ENCODE measurements around the gene WARS2. TPM values are rescaled to one million over a fixed set of nuclear protein-coding genes. Genes with fewer than 3 reads are reported as not detected.

Gene WARS2
- total RNA-seq, 1 donor from 2014 or later, result 20.6 TPM

GRCh38 chr1:119071321-119071720, 69.1 kb downstream of the WARS2 start:
- Mint-ChIP-seq H3K9me3 (peaks cover 8% of the 10 kb centered on the region), H3K27me3 (ENCODE audit: insufficient read depth) (no peaks in the 10 kb centered on the region), H3K27ac (no peak overlapping the region), H3K4me3 (no peak overlapping the region), H3K36me3 (ENCODE audit: low read depth) (peaks cover 5% of the 10 kb centered on the region), H3K4me1 (ENCODE audit: low read depth) (no peaks in the 10 kb centered on the region)
- intact Hi-C loops (cut with micrococcal nuclease), result no loop called here
- DNase-seq (ENCODE audit: low spot score), result no peak

- H3K27me3 Mint-ChIP-seq (ENCODE audit: insufficient read depth), result no peaks in the 10 kb centered on the region
- intact Hi-C loops (cut with micrococcal nuclease), result no loop called here
- peaks cover 4% of the 10 kb centered on the region for H3K36me3 Mint-ChIP-seq (ENCODE audit: low read depth)
- H3K4me3 Mint-ChIP-seq, result no peak overlapping the region
- peaks cover 5% of the 10 kb centered on the region for H3K9me3 Mint-ChIP-seq
- H3K4me1 Mint-ChIP-seq (ENCODE audit: low read depth), result no peaks in the 10 kb centered on the region
- no peak for DNase-seq (ENCODE audit: low spot score)
- H3K27ac Mint-ChIP-seq, result no peak overlapping the region
Measured at GRCh38 chr1:119069682-119070081, 70.8 kb downstream of the WARS2 start.

GRCh38 chr1:119068427-119068826, 72.0 kb downstream of the WARS2 start:
- no peak for DNase-seq (ENCODE audit: low spot score)
- Mint-ChIP-seq H3K27me3 (ENCODE audit: insufficient read depth) (no peaks in the 10 kb centered on the region), H3K27ac (no peak overlapping the region), H3K9me3 (peaks cover 5% of the 10 kb centered on the region), H3K4me1 (ENCODE audit: low read depth) (no peaks in the 10 kb centered on the region), H3K4me3 (no peak overlapping the region), H3K36me3 (ENCODE audit: low read depth) (peaks cover 3% of the 10 kb centered on the region)
- intact Hi-C loops (cut with micrococcal nuclease), result no loop called here

GRCh38 chr1:119061700-119062099, 78.8 kb downstream of the WARS2 start:
- Mint-ChIP-seq H3K4me1 (ENCODE audit: low read depth) (no peaks in the 10 kb centered on the region), H3K36me3 (ENCODE audit: low read depth) (no peaks in the 10 kb centered on the region), H3K27me3 (ENCODE audit: insufficient read depth) (no peaks in the 10 kb centered on the region), H3K4me3 (no peak overlapping the region), H3K9me3 (no peaks in the 10 kb centered on the region), H3K27ac (no peak overlapping the region)
- DNase-seq (ENCODE audit: low spot score), result no peak
- intact Hi-C loops (cut with micrococcal nuclease), result no loop called here

- Mint-ChIP-seq H3K27me3 (ENCODE audit: insufficient read depth) (no peaks in the 10 kb centered on the region), H3K36me3 (ENCODE audit: low read depth) (no peaks in the 10 kb centered on the region), H3K4me3 (no peak overlapping the region), H3K27ac (no peak overlapping the region), H3K9me3 (no peaks in the 10 kb centered on the region), H3K4me1 (ENCODE audit: low read depth) (no peaks in the 10 kb centered on the region)
- intact Hi-C loops (cut with micrococcal nuclease), result no loop called here
- DNase-seq (ENCODE audit: low spot score), result no peak
Measured at GRCh38 chr1:119055568-119055967, 84.9 kb downstream of the WARS2 start.

GRCh38 chr1:119053917-119054316, 86.5 kb downstream of the WARS2 start:
- Mint-ChIP-seq H3K27me3 (ENCODE audit: insufficient read depth) (no peaks in the 10 kb centered on the region), H3K27ac (no peak overlapping the region), H3K9me3 (no peaks in the 10 kb centered on the region), H3K4me3 (no peak overlapping the region), H3K4me1 (ENCODE audit: low read depth) (no peaks in the 10 kb centered on the region), H3K36me3 (ENCODE audit: low read depth) (no peaks in the 10 kb centered on the region)
- no peak for DNase-seq (ENCODE audit: low spot score)
- intact Hi-C loops (cut with micrococcal nuclease), result no loop called here

- intact Hi-C loops (cut with micrococcal nuclease), result no loop called here
- H3K36me3 Mint-ChIP-seq (ENCODE audit: low read depth), result no peaks in the 10 kb centered on the region
- no peaks in the 10 kb centered on the region for H3K4me1 Mint-ChIP-seq (ENCODE audit: low read depth)
- H3K27me3 Mint-ChIP-seq (ENCODE audit: insufficient read depth), result no peaks in the 10 kb centered on the region
- no peak overlapping the region for H3K27ac Mint-ChIP-seq
- no peaks in the 10 kb centered on the region for H3K9me3 Mint-ChIP-seq
- no peak overlapping the region for H3K4me3 Mint-ChIP-seq
- no peak for DNase-seq (ENCODE audit: low spot score)
Measured at GRCh38 chr1:119052267-119052666, 88.2 kb downstream of the WARS2 start.

GRCh38 chr1:119048624-119049404, 91.6 kb downstream of the WARS2 start:
- Mint-ChIP-seq H3K4me3 (no peak overlapping the region), H3K27ac (no peak overlapping the region), H3K36me3 (ENCODE audit: low read depth) (no peaks in the 10 kb centered on the region), H3K9me3 (no peaks in the 10 kb centered on the region), H3K4me1 (ENCODE audit: low read depth) (no peaks in the 10 kb centered on the region), H3K27me3 (ENCODE audit: insufficient read depth) (no peaks in the 10 kb centered on the region)
- intact Hi-C loops (cut with micrococcal nuclease), result no loop called here
- DNase-seq (ENCODE audit: low spot score), result no peak

- Mint-ChIP-seq H3K9me3 (no peaks in the 10 kb centered on the region), H3K27me3 (ENCODE audit: insufficient read depth) (no peaks in the 10 kb centered on the region), H3K4me3 (no peak overlapping the region), H3K36me3 (ENCODE audit: low read depth) (peaks cover 2% of the 10 kb centered on the region), H3K27ac (no peak overlapping the region), H3K4me1 (ENCODE audit: low read depth) (no peaks in the 10 kb centered on the region)
- no peak for DNase-seq (ENCODE audit: low spot score)
- intact Hi-C loops (cut with micrococcal nuclease), result no loop called here
Measured at GRCh38 chr1:119046785-119047438, 93.5 kb downstream of the WARS2 start.

- H3K27me3 Mint-ChIP-seq (ENCODE audit: insufficient read depth), result no peaks in the 10 kb centered on the region
- H3K4me1 Mint-ChIP-seq (ENCODE audit: low read depth), result no peaks in the 10 kb centered on the region
- H3K4me3 Mint-ChIP-seq, result no peak overlapping the region
- intact Hi-C loops (cut with micrococcal nuclease), result no loop called here
- H3K27ac Mint-ChIP-seq, result no peak overlapping the region
- H3K36me3 Mint-ChIP-seq (ENCODE audit: low read depth), result peaks cover 2% of the 10 kb centered on the region
- no peaks in the 10 kb centered on the region for H3K9me3 Mint-ChIP-seq
- DNase-seq (ENCODE audit: low spot score), result no peak
Measured at GRCh38 chr1:119046429-119046784, 94.0 kb downstream of the WARS2 start.

GRCh38 chr1:119045096-119045746, 95.2 kb downstream of the WARS2 start:
- H3K4me3 Mint-ChIP-seq, result no peak overlapping the region
- H3K27me3 Mint-ChIP-seq (ENCODE audit: insufficient read depth), result no peaks in the 10 kb centered on the region

GRCh38 chr1:119040906-119041305, 99.5 kb downstream of the WARS2 start:
- intact Hi-C loops (cut with micrococcal nuclease), result no loop called here

More at GRCh38 chr1:119045096-119045746, 95.2 kb downstream of the WARS2 start:
- intact Hi-C loops (cut with micrococcal nuclease), result no loop called here
- Mint-ChIP-seq H3K4me1 (ENCODE audit: low read depth) (no peaks in the 10 kb centered on the region), H3K27ac (no peak overlapping the region), H3K36me3 (ENCODE audit: low read depth) (peaks cover 2% of the 10 kb centered on the region), H3K9me3 (no peaks in the 10 kb centered on the region)
- no peak for DNase-seq (ENCODE audit: low spot score)

GRCh38 chr1:119040489-119040888, 100.0 kb downstream of the WARS2 start:
- no peaks in the 10 kb centered on the region for H3K4me1 Mint-ChIP-seq (ENCODE audit: low read depth)
- no peaks in the 10 kb centered on the region for H3K27me3 Mint-ChIP-seq (ENCODE audit: insufficient read depth)
- H3K9me3 Mint-ChIP-seq, result no peaks in the 10 kb centered on the region
- DNase-seq (ENCODE audit: low spot score), result no peak
- peaks cover 5% of the 10 kb centered on the region for H3K36me3 Mint-ChIP-seq (ENCODE audit: low read depth)
- H3K4me3 Mint-ChIP-seq, result no peak overlapping the region
- no peak overlapping the region for H3K27ac Mint-ChIP-seq
- intact Hi-C loops (cut with micrococcal nuclease), result no loop called here

More at GRCh38 chr1:119040906-119041305, 99.5 kb downstream of the WARS2 start:
- H3K27ac Mint-ChIP-seq, result no peak overlapping the region
- no peaks in the 10 kb centered on the region for H3K4me1 Mint-ChIP-seq (ENCODE audit: low read depth)
- no peaks in the 10 kb centered on the region for H3K9me3 Mint-ChIP-seq
- no peaks in the 10 kb centered on the region for H3K27me3 Mint-ChIP-seq (ENCODE audit: insufficient read depth)
- no peak overlapping the region for H3K4me3 Mint-ChIP-seq
- DNase-seq (ENCODE audit: low spot score), result no peak
- H3K36me3 Mint-ChIP-seq (ENCODE audit: low read depth), result peaks cover 5% of the 10 kb centered on the region

All from activated T-helper 1 cell treated with anti-CD3 and anti-CD28 coated beads, Interleukin-12 subunit alpha, Interleukin-12 subunit beta, Interleukin-2, Interleukin-4 antibody, amounts not matched to agents 30 ng/mL and 10 ng/mL and 1 ng/mL, durations not matched to agents 14 hours and 24 hours and 36 hours (primary cell).